ENCODE results near the gene CHD8. TPM values are rescaled to one million over a fixed set of nuclear protein-coding genes. Genes with fewer than 3 reads are reported as not detected.

The CHD8 gene
- total RNA-seq, 1 donor from 2014 or later: 149 TPM

DNA sequence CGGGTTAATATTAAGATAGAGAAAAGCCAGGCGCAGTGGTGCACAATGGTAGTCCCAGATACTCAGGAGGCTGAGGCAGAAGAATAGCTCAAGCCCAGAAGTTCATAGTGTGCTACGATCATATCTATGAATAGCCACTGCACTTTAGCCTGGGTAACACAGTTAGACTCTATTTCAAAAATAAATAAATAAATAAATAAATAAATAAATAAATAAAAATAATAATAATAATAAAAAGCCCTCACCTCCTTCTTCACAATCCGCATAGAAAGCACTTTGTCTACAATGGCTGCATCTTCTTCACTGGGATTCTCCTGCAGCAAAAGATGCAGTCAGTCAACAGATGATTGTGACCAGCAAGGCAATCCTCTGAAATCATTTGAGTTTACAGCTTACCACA, 40.6 kb downstream of the CHD8 start:
- Mint-ChIP-seq H3K4me1 (ENCODE audit: low read depth) (no peaks in the 10 kb centered on the region), H3K36me3 (ENCODE audit: insufficient read depth) (peaks cover 33% of the 10 kb centered on the region), H3K27ac (no peak overlapping the region), H3K4me3 (ENCODE audit: low read depth) (no peak overlapping the region), H3K27me3 (no peaks in the 10 kb centered on the region), H3K9me3 (ENCODE audit: low read depth) (no peaks in the 10 kb centered on the region)
- no peak for DNase-seq (ENCODE audit: low spot score, unreplicated experiment)
- TF ChIP-seq, protein P1, sequence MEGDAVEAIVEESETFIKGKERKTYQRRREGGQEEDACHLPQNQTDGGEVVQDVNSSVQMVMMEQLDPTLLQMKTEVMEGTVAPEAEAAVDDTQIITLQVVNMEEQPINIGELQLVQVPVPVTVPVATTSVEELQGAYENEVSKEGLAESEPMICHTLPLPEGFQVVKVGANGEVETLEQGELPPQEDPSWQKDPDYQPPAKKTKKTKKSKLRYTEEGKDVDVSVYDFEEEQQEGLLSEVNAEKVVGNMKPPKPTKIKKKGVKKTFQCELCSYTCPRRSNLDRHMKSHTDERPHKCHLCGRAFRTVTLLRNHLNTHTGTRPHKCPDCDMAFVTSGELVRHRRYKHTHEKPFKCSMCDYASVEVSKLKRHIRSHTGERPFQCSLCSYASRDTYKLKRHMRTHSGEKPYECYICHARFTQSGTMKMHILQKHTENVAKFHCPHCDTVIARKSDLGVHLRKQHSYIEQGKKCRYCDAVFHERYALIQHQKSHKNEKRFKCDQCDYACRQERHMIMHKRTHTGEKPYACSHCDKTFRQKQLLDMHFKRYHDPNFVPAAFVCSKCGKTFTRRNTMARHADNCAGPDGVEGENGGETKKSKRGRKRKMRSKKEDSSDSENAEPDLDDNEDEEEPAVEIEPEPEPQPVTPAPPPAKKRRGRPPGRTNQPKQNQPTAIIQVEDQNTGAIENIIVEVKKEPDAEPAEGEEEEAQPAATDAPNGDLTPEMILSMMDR (IDR thresholded peaks at IDR 0.05; ENCODE audit: unreplicated experiment): no peak

DNA sequence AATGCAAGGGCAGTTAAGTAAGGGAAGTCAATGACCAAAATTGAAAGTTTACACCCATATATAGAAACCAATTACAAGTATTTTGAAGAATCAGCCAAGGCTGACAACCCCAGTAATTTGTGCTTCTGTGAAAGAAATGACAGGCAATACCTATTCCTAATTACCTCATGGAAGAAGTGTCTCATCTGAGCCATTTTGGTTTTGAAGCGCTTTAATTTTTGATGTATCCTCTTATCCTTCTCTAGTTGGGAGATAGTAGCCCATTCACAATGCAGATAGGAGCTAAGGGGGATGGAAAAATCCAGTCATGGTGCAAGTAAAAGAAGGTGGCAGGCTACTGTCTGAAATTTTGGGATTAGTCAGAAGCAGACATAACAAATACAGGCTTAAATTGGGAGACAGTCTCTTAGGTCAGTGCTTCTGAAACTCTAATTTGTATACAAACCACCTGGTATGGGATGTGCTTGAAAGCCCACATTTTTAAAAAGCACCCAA, 41.7 kb downstream of the CHD8 start:
- peaks cover 36% of the 10 kb centered on the region for H3K36me3 Mint-ChIP-seq (ENCODE audit: insufficient read depth)
- no peak overlapping the region for H3K4me3 Mint-ChIP-seq (ENCODE audit: low read depth)
- H3K9me3 Mint-ChIP-seq (ENCODE audit: low read depth): no peaks in the 10 kb centered on the region
- H3K4me1 Mint-ChIP-seq (ENCODE audit: low read depth): no peaks in the 10 kb centered on the region
- no peak overlapping the region for H3K27ac Mint-ChIP-seq
- no peak for DNase-seq (ENCODE audit: low spot score, unreplicated experiment)
- H3K27me3 Mint-ChIP-seq: no peaks in the 10 kb centered on the region
- TF ChIP-seq, protein P1 (IDR thresholded peaks at IDR 0.05; ENCODE audit: unreplicated experiment): no peak

DNA sequence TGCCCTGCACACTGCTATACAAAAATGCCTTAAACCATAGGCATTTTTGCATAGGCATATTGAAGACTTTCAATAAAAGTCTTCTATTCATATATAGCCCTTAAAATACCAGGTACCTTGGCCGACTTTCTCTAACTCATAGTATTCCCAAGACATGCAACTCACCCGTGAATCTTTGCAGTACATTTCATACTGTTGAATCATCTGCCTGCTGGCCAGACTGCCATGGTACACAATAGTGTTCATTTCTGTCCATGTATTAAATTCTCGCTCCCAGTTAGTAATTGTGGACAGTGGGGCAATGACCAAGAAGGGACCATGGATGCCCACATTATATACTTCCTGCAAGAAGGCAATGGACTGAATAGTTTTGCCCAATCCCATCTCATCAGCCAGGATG, 47.8 kb downstream of the CHD8 start:
- H3K27me3 Mint-ChIP-seq: no peaks in the 10 kb centered on the region
- no peak overlapping the region for H3K4me3 Mint-ChIP-seq (ENCODE audit: low read depth)
- no peak overlapping the region for H3K27ac Mint-ChIP-seq
- H3K9me3 Mint-ChIP-seq (ENCODE audit: low read depth): no peaks in the 10 kb centered on the region
- no peak for DNase-seq (ENCODE audit: low spot score, unreplicated experiment)
- H3K36me3 Mint-ChIP-seq (ENCODE audit: insufficient read depth): peaks cover 39% of the 10 kb centered on the region
- TF ChIP-seq, protein P1 (IDR thresholded peaks at IDR 0.05; ENCODE audit: unreplicated experiment): no peak
- no peaks in the 10 kb centered on the region for H3K4me1 Mint-ChIP-seq (ENCODE audit: low read depth)

DNA sequence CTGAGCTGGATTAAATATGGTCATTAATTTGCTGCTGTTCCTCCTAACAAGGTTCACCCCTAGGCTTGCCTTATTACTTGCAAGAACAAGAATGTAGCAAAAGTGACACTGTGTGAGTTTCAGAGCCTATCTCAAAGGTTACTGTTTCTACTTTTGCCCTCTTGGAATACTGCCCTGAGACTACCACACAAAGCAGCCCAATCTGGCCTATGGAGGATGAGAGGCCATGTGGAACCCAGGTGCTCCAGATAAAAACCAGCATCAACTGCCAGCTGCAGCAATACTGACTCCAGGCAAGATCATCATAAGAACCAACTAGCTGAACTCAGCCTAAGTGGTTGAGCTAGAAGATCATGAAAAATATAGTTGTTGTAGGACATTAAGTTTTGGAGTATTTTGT, 49.7 kb downstream of the CHD8 start:
- no peaks in the 10 kb centered on the region for H3K4me1 Mint-ChIP-seq (ENCODE audit: low read depth)
- no peaks in the 10 kb centered on the region for H3K9me3 Mint-ChIP-seq (ENCODE audit: low read depth)
- H3K27ac Mint-ChIP-seq: no peak overlapping the region
- no peaks in the 10 kb centered on the region for H3K27me3 Mint-ChIP-seq
- H3K4me3 Mint-ChIP-seq (ENCODE audit: low read depth): no peak overlapping the region
- DNase-seq (ENCODE audit: low spot score, unreplicated experiment): no peak
- TF ChIP-seq, protein P1 (IDR thresholded peaks at IDR 0.05; ENCODE audit: unreplicated experiment): no peak
- peaks cover 36% of the 10 kb centered on the region for H3K36me3 Mint-ChIP-seq (ENCODE audit: insufficient read depth)

DNA sequence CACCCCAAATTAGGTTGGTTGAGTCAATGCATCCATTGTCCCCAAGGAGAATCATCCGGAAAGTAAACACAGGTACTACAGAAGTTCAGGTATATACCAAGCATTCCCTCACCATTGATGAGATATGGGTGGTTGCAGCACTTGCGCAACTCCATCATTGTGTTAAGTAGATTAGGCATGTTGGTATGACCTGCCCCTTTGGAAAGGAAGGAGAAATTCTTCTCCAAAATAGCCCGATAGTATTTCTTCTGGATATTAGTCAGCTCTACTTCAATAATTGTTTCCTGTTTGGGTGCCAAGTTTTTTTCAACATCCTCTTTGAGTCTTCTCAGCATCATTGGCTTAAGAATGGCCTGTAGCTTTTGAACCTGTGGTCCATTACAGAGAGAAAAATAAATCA, 50.8 kb downstream of the CHD8 start:
- Mint-ChIP-seq H3K27ac (no peak overlapping the region), H3K4me3 (ENCODE audit: low read depth) (no peak overlapping the region), H3K4me1 (ENCODE audit: low read depth) (no peaks in the 10 kb centered on the region), H3K36me3 (ENCODE audit: insufficient read depth) (peaks cover 38% of the 10 kb centered on the region), H3K9me3 (ENCODE audit: low read depth) (no peaks in the 10 kb centered on the region), H3K27me3 (no peaks in the 10 kb centered on the region)
- DNase-seq (ENCODE audit: low spot score, unreplicated experiment): no peak
- TF ChIP-seq, protein P1 (IDR thresholded peaks at IDR 0.05; ENCODE audit: unreplicated experiment): no peak
